Activated B cell treated with CpG ODN at 0.5 μM for 24 hours (primary cell): ENCODE results near the gene MRPL23. TPM values are rescaled to one million over a fixed set of nuclear protein-coding genes. Genes with fewer than 3 reads are reported as not detected.

Experiments used
- ATAC-seq: fragments of 200-7000 bp; cut with Tn5 transposase; one replicate; pipeline ENCODE4 v1.10.0; 2021; ENCODE audit warnings: low read depth, mild to moderate bottlenecking, moderate library complexity
- CTCF ChIA-PET: fragments of 350-600 bp; sonication (Branson Sonifier 250); formaldehyde crosslinking; loops from one replicate; lab custom pipeline; 2021; ENCODE audit warnings: antibody characterized with exemption; lab: Charles Lee
- POLR2A ChIA-PET: fragments of 350-600 bp; sonication (Branson Sonifier 250); formaldehyde crosslinking; loops from one replicate; lab custom pipeline; 2021; ENCODE audit warnings: antibody characterized with exemption; lab: Charles Lee
- DNase-seq: peaks from one replicate; pipeline ENCODE4 v3.0.0; 2022
- H3K27ac Mint-ChIP-seq: one replicate; pipeline ENCODE4 v1.8.0; 2020; ENCODE audit warnings: mixed read lengths
- H3K27me3 Mint-ChIP-seq: one replicate; pipeline ENCODE4 v1.8.0; 2021; ENCODE audit warnings: mixed read lengths
- H3K36me3 Mint-ChIP-seq: one replicate; pipeline ENCODE4 v1.8.0; 2021; ENCODE audit warnings: low read depth, mixed read lengths
- H3K4me1 Mint-ChIP-seq: one replicate; pipeline ENCODE4 v1.8.0; 2021; ENCODE audit warnings: mixed read lengths
- H3K4me3 Mint-ChIP-seq: one replicate; pipeline ENCODE4 v1.8.0; 2020; ENCODE audit warnings: mild to moderate bottlenecking, mixed read lengths
- H3K9me3 Mint-ChIP-seq: one replicate; pipeline ENCODE4 v1.8.0; 2020; ENCODE audit warnings: mixed read lengths
- CTCF ChIP-seq: fragments of 200-600 bp; IDR thresholded peaks from one replicate; pipeline ENCODE4 v1.8.0; 2022; ENCODE audit warnings: antibody characterized with exemption, mild to moderate bottlenecking
- intact Hi-C: fragments of 100-400 bp; cut with micrococcal nuclease; formaldehyde crosslinking; loops from one replicate; pipeline ENCODE4 v1.15.1; 2024
- total RNA-seq: library from RNA; stranded (reverse); gene quantifications from 2 replicates; pipeline ENCODE4 v1.2.3, GENCODE V29; 2022

MRPL23 gene
- total RNA-seq, 1 donor from 2014 or later = 89.8 TPM

- Mint-ChIP-seq H3K4me3 (no peak overlapping the region), H3K4me1 (no peaks in the 10 kb centered on the region), H3K27ac (no peak overlapping the region), H3K9me3 (no peaks in the 10 kb centered on the region), H3K27me3 (peaks cover 23% of the 10 kb centered on the region), H3K36me3 (no peaks in the 10 kb centered on the region)
- TF ChIP-seq CTCF = no peak
- CTCF ChIA-PET = no interaction called here
- POLR2A ChIA-PET = interaction anchor here (0.7 kb wide), 1 partner anchor 224 kb away, joined by 4 read pairs; no protein-coding TSS in a partner anchor
- DNase-seq = no peak
- ATAC-seq = no peak
- intact Hi-C loops = no loop called here
These were observed 15.0 kb upstream of the MRPL23 start for GRCh38 chr11:1932105-1932480.

GRCh38 chr11:1932681-1933080 is 14.5 kb upstream of the MRPL23 start:
- ATAC-seq = no peak
- Mint-ChIP-seq H3K27ac (no peak overlapping the region), H3K4me3 (no peak overlapping the region), H3K27me3 (peaks cover 23% of the 10 kb centered on the region), H3K4me1 (no peaks in the 10 kb centered on the region), H3K36me3 (no peaks in the 10 kb centered on the region), H3K9me3 (no peaks in the 10 kb centered on the region)
- POLR2A ChIA-PET = no interaction called here
- no peak for DNase-seq
- no peak for TF ChIP-seq CTCF
- CTCF ChIA-PET = no interaction called here
- intact Hi-C loops = no loop called here

- no peak for DNase-seq
- Mint-ChIP-seq H3K27ac (no peak overlapping the region), H3K4me1 (no peaks in the 10 kb centered on the region), H3K4me3 (no peak overlapping the region), H3K36me3 (no peaks in the 10 kb centered on the region), H3K27me3 (peaks cover 23% of the 10 kb centered on the region), H3K9me3 (no peaks in the 10 kb centered on the region)
- ChIA-PET POLR2A (interaction anchor here (0.6 kb wide), 1 partner anchor 346 kb away, joined by 3 read pairs; no protein-coding TSS in a partner anchor), CTCF (no interaction called here)
- intact Hi-C loops = no loop called here
- no peak for ATAC-seq
- no peak for TF ChIP-seq CTCF
These were observed 13.5 kb upstream of the MRPL23 start for GRCh38 chr11:1933416-1934334.

- Mint-ChIP-seq H3K27ac (no peak overlapping the region), H3K4me3 (no peak overlapping the region), H3K36me3 (no peaks in the 10 kb centered on the region), H3K27me3 (peaks cover 26% of the 10 kb centered on the region), H3K9me3 (no peaks in the 10 kb centered on the region), H3K4me1 (peaks cover 2% of the 10 kb centered on the region)
- ATAC-seq (no peak), DNase-seq (no peak)
- no peak for TF ChIP-seq CTCF
- intact Hi-C loops = no loop called here
- CTCF ChIA-PET = no interaction called here
- POLR2A ChIA-PET = no interaction called here
These were observed 12.6 kb upstream of the MRPL23 start for GRCh38 chr11:1934335-1935155.
